Lung (tissue), 12 donors: ENCODE results near the gene TP53RK. TPM values are rescaled to one million over a fixed set of nuclear protein-coding genes. Genes with fewer than 3 reads are reported as not detected.

Experiments
- ATAC-seq: fragments of 200-7000 bp; cut with Tn5 transposase; one replicate; pipeline ENCODE4 v1.9.1; 2020; ENCODE audit warnings: moderate number of reproducible peaks; ENCODE audit not compliant: insufficient read depth, low FRiP score
- DNase-seq, 3 donors: peaks; one replicate each; pipeline ENCODE4 v3.0.0-alpha.2; 2013 to 2017
- H3K27ac ChIP-seq, 2 donors: one replicate each; pipeline ENCODE4 v1.5.1; 2013; ENCODE audit warnings: mild to moderate bottlenecking in 2 of 2, moderate library complexity in 2 of 2, control low read depth in 1 of 2, inconsistent platforms in 1 of 2, low read depth in 1 of 2, low read length in 1 of 2
- H3K27me3 ChIP-seq, 3 donors: one replicate each; pipeline ENCODE4 v1.5.1; 2013; ENCODE audit warnings: low read length in 2 of 3; ENCODE audit not compliant: control insufficient read depth in 3 of 3, insufficient read depth in 3 of 3
- H3K36me3 ChIP-seq, 4 donors: one replicate each; pipeline ENCODE4 v1.5.1; 2013; ENCODE audit warnings: low read length in 4 of 4, mild to moderate bottlenecking in 1 of 4, moderate library complexity in 1 of 4; ENCODE audit not compliant: control insufficient read depth in 4 of 4, insufficient read depth in 4 of 4
- H3K4me1 ChIP-seq, 5 donors: one replicate each; pipeline ENCODE4 v1.5.1; 2013; ENCODE audit warnings: low read length in 5 of 5, mild to moderate bottlenecking in 2 of 5, moderate library complexity in 1 of 5; ENCODE audit not compliant: control insufficient read depth in 5 of 5, insufficient read depth in 5 of 5
- H3K4me3 ChIP-seq: one replicate; pipeline ENCODE4 v1.5.1; 2013; ENCODE audit warnings: mild to moderate bottlenecking, control low read depth, moderate library complexity
- H3K9ac ChIP-seq, 2 donors: one replicate each; pipeline ENCODE4 v1.5.1; 2013; ENCODE audit warnings: low read length in 2 of 2, control low read depth in 1 of 2; ENCODE audit not compliant: insufficient read depth in 1 of 2
- H3K9me3 ChIP-seq, 4 donors: one replicate each; pipeline ENCODE4 v1.5.1; 2013; ENCODE audit warnings: low read length in 3 of 4, mild to moderate bottlenecking in 1 of 4, moderate library complexity in 1 of 4; ENCODE audit not compliant: control insufficient read depth in 4 of 4, insufficient read depth in 3 of 4
- WGBS, 2 donors: extraction: QIAGEN DNeasy Blood & Tissue Kit; methylation state at CpG; one replicate each; pipeline ENCODE4 v1.1.7; 2013; 5-methylcytosine and 5-hydroxymethylcytosine counted together
- polyA plus RNA-seq, 2 donors: library from polyadenylated mRNA; stranded (reverse); fragments of 200-250 nt; gene quantifications; one replicate each; pipeline ENCODE4 v1.2.1, GENCODE V29; 2013
- total RNA-seq, 2 donors: library from RNA; depleted of rRNA in 1 of 2; stranded (reverse); fragments of >200 nt in 1 of 2; gene quantifications; one replicate each; pipeline ENCODE4 v1.2.1, GENCODE V29; 2014 to 2021
- TF ChIP-seq, protein P1 (sequence below): IDR thresholded peaks from 2 replicates; pipeline ENCODE4 v1.5.1; 2012; ENCODE audit warnings: mild to moderate bottlenecking; ENCODE audit errors: control extremely low read depth, extremely low read depth
- donor health status: control.
- donor health status: control.
- donor health status: Bipolar disorder and iron deficiency.
- donor health status: healthy.
- donor health status: DM: yes; HTN: yes; CAD: no.

Gene TP53RK
- total and polyA plus RNA-seq, 4 donors, result 11.6 to 15.7 (median 12.5) TPM

DNA sequence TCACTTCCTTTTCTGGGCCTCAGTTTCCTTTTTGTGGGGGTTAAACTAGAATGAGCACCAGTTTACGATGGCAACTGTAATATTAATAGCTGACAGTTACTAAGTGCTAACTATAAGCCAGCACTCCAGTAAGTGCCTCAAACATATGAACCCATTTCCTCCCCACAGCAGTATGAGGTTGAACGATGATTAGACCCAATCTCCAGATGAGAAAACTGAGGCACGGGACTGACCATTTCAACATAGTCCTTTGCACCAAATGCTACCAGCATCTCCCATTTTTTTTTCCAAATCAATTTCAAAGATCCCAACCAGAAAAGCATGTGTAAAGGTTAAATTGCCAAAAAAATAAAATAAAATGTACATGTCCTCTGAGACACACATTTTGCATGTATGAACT lies 45.1 kb downstream of the TP53RK start:
- TF ChIP-seq, protein P1, sequence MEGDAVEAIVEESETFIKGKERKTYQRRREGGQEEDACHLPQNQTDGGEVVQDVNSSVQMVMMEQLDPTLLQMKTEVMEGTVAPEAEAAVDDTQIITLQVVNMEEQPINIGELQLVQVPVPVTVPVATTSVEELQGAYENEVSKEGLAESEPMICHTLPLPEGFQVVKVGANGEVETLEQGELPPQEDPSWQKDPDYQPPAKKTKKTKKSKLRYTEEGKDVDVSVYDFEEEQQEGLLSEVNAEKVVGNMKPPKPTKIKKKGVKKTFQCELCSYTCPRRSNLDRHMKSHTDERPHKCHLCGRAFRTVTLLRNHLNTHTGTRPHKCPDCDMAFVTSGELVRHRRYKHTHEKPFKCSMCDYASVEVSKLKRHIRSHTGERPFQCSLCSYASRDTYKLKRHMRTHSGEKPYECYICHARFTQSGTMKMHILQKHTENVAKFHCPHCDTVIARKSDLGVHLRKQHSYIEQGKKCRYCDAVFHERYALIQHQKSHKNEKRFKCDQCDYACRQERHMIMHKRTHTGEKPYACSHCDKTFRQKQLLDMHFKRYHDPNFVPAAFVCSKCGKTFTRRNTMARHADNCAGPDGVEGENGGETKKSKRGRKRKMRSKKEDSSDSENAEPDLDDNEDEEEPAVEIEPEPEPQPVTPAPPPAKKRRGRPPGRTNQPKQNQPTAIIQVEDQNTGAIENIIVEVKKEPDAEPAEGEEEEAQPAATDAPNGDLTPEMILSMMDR, result no peak
- Histone ChIP-seq H3K36me3 (no peaks in the 10 kb centered on the region), H3K4me1 (no peaks in the 10 kb centered on the region), H3K4me3 (no peak overlapping the region), H3K9me3 (no peaks in the 10 kb centered on the region), H3K9ac (no peak overlapping the region), H3K27ac (no peak overlapping the region), H3K27me3 (no peaks in the 10 kb centered on the region)
- ATAC-seq (no peak), DNase-seq (no peak)
- WGBS, 2 donors, result 94 to 98% methylated on average over 3 of the region's 3 CpGs

- TF ChIP-seq, protein P1, result no peak
- no peak for ATAC-seq
- no peak for DNase-seq
- no peak overlapping the region for H3K4me3 ChIP-seq
- H3K9me3 ChIP-seq, result no peaks in the 10 kb centered on the region
- 68 to 82% methylated on average over 5 of the region's 5 CpGs for WGBS, 2 donors
- no peaks in the 10 kb centered on the region for H3K27me3 ChIP-seq
- H3K4me1 ChIP-seq, result no peaks in the 10 kb centered on the region
- H3K36me3 ChIP-seq, result no peaks in the 10 kb centered on the region
- no peak overlapping the region for H3K27ac ChIP-seq
- no peak overlapping the region for H3K9ac ChIP-seq
Measured at GRCh38 chr20:46642969-46643343, 46.3 kb downstream of the TP53RK start.

DNA sequence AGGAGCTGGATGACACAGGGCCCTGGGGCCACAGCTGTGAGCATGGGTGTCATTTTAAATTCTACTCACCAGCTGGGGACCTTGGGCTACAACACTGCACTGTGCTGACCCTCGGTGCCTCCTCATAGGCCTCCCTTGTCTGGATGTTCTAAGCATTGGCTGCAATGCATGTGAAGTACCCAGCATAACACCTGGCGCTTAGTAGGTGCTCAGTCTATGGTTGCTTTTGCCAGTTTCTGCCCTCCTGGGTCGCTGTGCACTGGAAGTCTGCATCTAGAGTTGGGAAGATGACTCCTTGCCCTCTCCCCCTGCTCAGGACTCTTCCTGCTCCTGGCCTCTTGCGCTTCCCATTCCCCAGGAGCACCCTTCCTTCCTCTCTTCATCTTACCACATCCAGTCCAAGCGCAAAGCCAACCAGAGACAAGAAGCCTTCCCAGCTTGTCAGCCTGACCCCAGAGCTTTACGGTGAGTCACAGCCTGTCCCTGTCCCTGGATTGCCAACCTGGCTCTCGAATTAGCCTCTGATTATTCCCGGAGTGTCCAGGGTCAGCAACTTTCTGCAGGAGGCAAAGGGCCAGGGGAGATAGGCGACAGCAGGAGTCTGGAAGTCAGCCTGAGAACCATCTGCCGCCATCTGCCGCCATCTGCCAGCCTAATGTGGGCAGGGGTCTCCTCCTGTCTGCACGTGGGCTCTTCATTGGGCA lies 46.8 kb downstream of the TP53RK start:
- Histone ChIP-seq H3K27ac (no peak overlapping the region), H3K36me3 (no peaks in the 10 kb centered on the region), H3K4me3 (no peak overlapping the region), H3K9ac (no peak overlapping the region), H3K4me1 (no peaks in the 10 kb centered on the region), H3K9me3 (no peaks in the 10 kb centered on the region), H3K27me3 (no peaks in the 10 kb centered on the region)
- WGBS, 2 donors, result 85 to 86% methylated on average over 12 of the region's 12 CpGs
- ATAC-seq (no peak), DNase-seq (no peak)
- TF ChIP-seq, protein P1, result no peak

DNA sequence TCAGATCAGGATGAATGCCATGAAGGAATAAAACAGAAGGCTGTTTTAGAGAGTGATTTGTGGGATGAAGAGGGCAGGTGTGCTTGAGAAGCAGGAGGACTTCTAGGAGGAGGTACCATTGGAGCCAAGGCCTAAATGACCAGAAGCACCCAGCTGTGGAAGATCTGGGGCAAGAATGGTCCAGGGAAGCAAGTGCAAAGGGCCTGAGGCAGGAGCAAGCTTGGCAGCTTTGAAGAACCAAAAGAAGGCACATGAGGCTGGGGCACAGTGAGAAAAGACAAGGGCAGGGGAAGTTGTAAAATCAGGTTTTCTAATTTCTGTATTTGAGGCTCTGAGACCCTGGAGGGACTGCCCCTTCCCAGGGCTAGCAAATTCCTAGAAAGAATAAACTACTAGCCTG lies 47.8 kb downstream of the TP53RK start:
- TF ChIP-seq, protein P1, result no peak
- no peaks in the 10 kb centered on the region for H3K27me3 ChIP-seq
- H3K9ac ChIP-seq, result no peak overlapping the region
- no peaks in the 10 kb centered on the region for H3K9me3 ChIP-seq
- H3K4me3 ChIP-seq, result no peak overlapping the region
- ATAC-seq (no peak), DNase-seq (no peak)
- no peaks in the 10 kb centered on the region for H3K36me3 ChIP-seq
- H3K4me1 ChIP-seq, result no peaks in the 10 kb centered on the region
- H3K27ac ChIP-seq, result no peak overlapping the region
